ENCODE data around the gene STOML2.
A peak's percentile ranks its signal among the peaks of the same experiment; 100 is the strongest.

STOML2 gene

GRCh38 chr9:35057271-35057620 lies 45.7 kb downstream of the STOML2 start:
- TF ChIP-seq CTCF (IDR thresholded peaks at IDR 0.05; ENCODE audit: low read depth, low read length, missing control alignments), result no peak
- no peak for DNase-seq (ENCODE audit: low read depth)
- H3K4me3 ChIP-seq (ENCODE audit: low read depth, low read length), result no peak overlapping the region

DNA sequence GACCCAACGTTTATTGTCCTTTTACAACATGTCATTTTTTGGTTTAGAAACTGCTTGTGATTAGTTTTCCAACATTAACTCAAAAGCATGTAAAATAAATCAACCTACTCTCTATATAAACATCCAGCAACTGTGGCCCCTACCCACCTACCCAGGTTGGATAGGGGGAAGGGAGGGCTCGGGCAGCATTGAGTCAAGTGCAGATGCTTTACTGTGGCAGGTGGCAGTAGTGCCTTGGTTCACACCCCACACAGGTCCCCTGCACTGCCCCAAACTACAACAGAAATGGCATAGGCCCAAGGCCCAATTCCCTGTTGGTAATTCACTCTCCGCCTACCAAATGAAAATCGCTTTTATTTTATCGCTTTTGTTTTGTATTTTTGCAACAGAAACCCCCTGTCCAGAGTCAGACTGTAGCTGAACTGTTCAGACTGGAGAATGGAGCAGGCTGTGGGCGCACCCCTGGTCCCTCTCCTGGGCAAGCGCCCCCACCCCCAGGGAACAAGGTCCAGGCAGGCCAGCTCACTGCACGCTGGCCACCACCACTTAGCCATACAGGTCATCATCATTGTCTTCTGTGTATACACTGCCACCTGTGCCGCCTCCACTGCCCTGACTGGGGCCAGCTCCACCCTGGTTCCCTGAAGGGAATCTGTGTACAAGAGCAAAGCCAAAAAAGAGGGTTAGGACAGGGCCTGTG lies 46.2 kb downstream of the STOML2 start:
- TF ChIP-seq CTCF (IDR thresholded peaks at IDR 0.05; ENCODE audit: low read depth, low read length, missing control alignments), result no peak
- no peak for DNase-seq (ENCODE audit: low read depth)
- no peak overlapping the region for H3K4me3 ChIP-seq (ENCODE audit: low read depth, low read length)

DNA sequence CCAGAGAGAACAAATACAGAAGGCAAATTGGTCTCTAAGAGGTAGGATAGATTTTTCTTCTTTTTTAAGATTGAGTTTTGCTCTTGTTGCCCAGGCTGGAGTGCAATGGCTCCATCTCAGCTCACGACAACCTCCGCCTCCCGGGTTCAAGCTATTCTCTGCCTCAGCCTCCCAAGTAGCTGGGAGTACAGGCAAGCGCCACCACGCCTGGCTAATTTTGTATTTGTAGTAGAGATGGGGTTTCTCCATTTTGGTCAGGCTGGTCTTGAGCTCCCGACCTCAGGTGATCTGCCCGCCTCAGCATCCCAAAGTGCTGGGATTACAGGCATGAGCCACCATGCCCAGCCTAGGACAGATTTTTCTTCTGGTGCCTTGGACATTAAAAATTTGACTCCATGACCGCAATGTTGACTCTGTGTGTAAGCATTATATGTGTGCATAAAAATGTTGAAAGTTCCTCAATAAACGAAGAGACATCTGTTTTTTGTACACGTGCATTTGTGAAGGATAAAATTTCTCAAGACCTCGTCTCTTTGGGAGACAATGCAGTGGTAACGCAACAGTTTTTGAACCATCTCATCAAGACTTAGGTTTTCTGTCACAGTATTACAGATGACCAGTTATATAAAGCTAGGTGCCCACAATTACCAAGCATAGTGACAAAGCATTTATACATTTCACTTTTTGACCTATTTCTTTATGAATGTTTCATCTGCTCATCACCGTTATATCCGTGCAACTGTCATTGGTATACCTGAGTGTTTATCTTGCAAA lies 47.9 kb downstream of the STOML2 start:
- TF ChIP-seq CTCF (IDR thresholded peaks at IDR 0.05; ENCODE audit: low read depth, low read length, missing control alignments), result no peak
- no peak overlapping the region for H3K4me3 ChIP-seq (ENCODE audit: low read depth, low read length)
- no peak for DNase-seq (ENCODE audit: low read depth)

GRCh38 chr9:35054185-35054835 lies 48.6 kb downstream of the STOML2 start:
- H3K4me3 ChIP-seq (ENCODE audit: low read depth, low read length), result no peak overlapping the region
- DNase-seq (ENCODE audit: low read depth), result no peak
- no peak for TF ChIP-seq CTCF (IDR thresholded peaks at IDR 0.05; ENCODE audit: low read depth, low read length, missing control alignments)

DNA sequence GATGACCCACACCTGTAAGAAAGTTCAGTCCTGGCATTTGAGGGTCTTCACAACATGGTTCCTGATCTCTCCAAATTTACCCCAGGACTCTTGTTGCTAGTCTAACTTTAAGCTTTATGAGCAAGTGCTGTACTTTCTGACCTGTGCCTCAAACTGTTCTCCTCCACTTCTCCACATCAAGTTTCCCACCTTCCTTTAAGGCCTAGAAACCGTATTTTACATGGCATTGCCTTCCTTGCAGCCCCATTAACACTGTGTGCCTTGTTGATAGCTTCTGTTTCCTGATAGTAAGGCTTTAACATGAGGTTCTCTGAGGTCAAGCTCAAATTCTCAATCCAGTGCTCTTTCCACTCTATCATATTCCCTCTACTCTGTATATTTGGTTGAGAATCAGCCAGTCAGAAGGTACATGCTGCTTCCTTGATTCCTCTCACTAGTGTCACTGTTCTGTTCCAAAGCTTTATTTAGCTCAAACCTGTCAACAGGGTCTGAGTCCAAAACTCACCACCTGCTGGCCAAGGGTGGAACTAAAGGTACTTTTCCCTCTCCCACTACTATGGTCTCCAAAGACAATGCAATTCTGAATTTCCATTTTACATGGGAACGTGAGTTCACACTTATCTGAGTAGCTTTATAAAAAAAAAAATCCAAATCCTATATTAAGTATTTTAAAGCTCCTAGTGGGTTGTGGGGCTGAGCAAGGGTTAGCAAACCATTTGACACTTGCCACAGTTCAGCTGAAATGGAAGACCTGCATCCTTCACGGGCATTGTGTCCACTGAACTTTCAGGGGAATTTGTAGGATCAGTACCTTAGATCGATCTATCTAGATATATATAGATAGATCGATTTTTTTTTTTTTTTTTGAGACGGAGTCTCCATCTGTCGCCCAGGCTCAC lies 51.6 kb downstream of the STOML2 start:
- DNase-seq (ENCODE audit: low read depth), result no peak
- no peak overlapping the region for H3K4me3 ChIP-seq (ENCODE audit: low read depth, low read length)
- TF ChIP-seq CTCF (IDR thresholded peaks at IDR 0.05; ENCODE audit: low read depth, low read length, missing control alignments), result peak; percentile 69
